NCI-H524 (cell line): ENCODE results near the gene FLNB.

ENCODE experiments used
- DNase-seq, 2 experiments: peaks; one replicate each; lab custom pipeline; 2025; lab: John Stamatoyannopoulos, UW

Gene FLNB

GRCh38 chr3:58206406-58207011, 198.3 kb downstream of the FLNB start:
- DNase-seq, result no peak

- DNase-seq, result no peak
These were observed 199.7 kb downstream of the FLNB start for GRCh38 chr3:58207954-58208353.

- DNase-seq, result no peak
These were observed 201.7 kb downstream of the FLNB start for GRCh38 chr3:58209933-58210332.

DNA sequence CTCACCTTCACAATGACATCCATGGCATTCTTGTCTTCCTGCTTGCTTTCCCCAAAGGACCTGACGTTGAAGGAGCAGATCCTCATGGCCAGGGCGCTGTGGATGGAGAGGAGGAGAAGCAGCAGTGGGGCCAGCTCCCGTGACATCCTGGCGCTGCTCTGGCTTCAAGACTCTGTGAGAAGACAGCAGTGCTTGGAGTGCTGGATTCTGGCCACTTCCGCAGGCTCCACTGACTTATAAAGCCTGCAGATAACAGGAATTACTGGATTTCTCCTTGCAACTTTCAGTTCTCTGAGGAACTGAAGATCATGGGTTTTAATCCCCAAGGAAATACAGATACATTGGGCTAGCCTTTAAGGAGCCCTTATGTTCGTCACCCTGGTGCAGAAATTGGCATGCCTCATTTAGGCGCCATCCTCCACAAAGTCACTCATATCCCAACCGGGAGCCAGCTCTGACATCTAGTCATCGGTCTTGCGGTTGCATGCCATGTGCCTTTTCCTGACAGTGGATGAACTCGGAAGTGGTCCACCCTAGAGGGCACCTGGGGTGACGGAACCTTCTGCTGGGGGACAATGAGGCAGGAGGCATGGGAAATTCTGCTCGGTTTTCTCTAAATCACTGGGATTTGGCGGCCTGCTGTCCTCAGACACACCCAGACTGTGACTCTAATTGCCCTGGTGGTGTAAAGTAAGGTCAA, 202.7 kb downstream of the FLNB start, which contains the start of gene DNASE1L3:
DNASE1L3 (minus strand) TSS at position 212 of the 700 bp plus-strand sequence; CDS start at position 146, 66 bp downstream.
- no peak for DNase-seq

DNA sequence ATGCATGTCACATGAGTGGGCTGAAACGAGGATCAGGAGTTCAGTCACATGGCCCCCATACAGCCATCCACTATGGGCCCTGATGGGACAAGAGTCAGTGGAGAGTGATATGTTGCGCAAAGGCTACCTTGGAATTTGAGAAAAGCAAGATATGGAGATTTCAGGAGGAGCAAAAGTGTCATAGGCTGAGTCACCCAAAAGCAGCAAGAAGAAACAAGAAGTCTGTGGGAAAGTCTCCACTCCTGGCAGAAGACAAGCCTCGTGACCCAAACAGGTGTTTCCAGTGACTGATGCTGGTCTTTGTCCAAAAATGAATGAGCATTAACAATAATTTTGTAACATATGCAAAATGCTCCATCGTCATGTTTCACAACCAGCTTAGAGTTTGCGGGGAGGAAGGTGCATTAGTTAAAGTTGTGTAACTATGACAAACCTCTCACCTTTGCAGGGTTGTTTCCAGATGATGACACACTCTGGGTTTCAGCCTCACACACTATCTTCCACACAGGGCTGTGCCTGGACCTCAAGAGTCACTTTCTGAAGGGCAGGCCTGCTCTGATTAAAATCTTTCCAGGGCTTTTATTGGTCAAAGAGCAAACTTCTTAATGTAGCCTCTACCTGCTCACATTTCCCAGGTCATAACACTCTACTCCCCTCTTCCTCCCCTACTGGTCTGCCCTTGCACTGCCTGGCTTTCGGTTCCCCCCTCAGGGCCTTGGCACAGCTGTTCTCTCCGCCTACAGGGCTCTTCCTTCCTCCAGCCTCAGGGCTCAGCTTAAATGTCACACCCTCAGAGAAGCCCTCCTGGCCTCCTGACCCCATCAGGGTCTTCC, 206.5 kb downstream of the FLNB start:
- peak in 1 of 2 experiments; percentile 17 for DNase-seq

GRCh38 chr3:58215317-58216025, 207.2 kb downstream of the FLNB start:
- no peak for DNase-seq

DNA sequence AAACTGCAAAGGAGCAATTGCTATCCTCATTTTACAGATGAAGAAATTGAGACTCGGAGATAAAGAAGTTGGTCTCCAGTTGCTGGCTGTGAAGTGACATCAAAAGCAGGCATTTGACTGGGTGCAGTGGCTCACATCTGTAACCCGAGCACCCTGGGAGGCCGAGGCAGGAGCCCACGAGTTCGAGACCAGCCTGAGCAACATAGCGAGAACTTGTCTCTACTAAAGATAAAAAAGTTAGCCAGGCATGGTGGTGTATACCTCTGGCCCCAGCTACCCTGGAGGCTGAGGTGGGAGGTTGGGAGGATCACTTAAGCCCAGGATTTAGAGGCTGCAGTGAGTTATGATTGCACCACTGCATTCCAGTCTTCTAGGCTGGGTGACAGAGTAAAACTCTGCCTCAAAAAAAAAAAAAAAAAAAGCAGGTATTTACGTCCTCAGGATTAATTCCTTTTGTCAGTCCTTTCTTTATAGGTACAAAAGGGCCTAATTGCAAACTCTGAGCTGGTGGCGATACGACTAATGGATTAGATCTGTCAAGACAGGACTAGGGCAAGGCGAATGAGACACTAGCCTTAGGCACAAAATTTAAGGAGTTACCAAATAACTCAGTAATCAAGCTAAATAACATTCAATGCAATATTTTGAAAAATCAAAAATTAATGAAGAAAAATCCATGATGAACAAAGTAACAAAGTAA, 208.4 kb downstream of the FLNB start:
- DNase-seq, result no peak

- DNase-seq, result peak; percentile 51 to 78
These were observed 209.1 kb downstream of the FLNB start for GRCh38 chr3:58217209-58217811.

- DNase-seq, result no peak
These were observed 210.7 kb downstream of the FLNB start for GRCh38 chr3:58218904-58219303.
